Stimulated activated CD8-positive, alpha-beta memory T cell treated with anti-CD3 and anti-CD28 coated beads, Interleukin-7, amount 100 ng/mL, for 48 hours (primary cell): ENCODE results near the gene C1orf94.

Source experiments
- DNase-seq, 2 donors: peaks; one replicate each; pipeline ENCODE4 v3.0.0-alpha.2; 2020; ENCODE audit warnings: low read depth in 1 of 2; ENCODE audit errors: extremely low read depth in 1 of 2

Gene C1orf94

DNA sequence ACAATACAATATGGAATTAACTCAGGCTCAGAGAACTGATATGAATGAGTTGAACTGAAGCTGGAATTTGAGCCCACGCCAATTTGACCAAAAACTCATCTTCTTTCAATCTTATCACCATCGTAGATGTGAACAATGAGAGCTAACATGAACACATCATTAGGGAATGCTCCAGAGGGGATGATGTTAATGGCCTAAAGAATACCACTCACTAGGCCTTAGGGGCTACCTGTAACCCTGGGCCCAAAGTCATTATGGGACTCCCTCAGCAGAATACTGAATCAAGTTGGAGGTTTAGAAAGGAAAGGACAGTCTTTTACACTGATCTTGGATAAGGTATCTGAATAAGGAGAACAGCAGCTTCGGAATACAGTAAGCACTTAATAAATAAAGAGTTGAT is 73.6 kb downstream of the C1orf94 start:
- no peak for DNase-seq

- no peak for DNase-seq
Measured at GRCh38 chr1:34262023-34262853, 85.5 kb downstream of the C1orf94 start.

- DNase-seq, result no peak
Measured at GRCh38 chr1:34262921-34263320, 86.2 kb downstream of the C1orf94 start.

DNA sequence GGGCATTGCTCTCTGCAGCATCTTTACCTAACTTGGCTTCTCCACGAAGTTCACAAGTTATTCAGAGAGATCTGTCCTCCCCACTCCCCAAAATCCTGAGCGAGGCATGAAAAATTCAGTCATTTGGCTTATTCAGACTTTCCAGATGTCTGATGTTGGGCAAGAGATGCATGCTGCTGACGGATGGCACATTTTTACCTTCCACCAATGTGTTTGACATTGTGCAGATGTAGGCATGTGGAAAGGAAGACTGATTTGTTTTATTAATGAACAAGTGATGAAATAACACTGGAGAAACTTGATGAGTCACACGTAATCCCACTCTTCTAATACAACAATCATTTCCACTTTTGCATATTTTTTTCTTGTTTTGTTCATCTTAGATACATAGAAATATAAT is 86.7 kb downstream of the C1orf94 start:
- no peak for DNase-seq

DNA sequence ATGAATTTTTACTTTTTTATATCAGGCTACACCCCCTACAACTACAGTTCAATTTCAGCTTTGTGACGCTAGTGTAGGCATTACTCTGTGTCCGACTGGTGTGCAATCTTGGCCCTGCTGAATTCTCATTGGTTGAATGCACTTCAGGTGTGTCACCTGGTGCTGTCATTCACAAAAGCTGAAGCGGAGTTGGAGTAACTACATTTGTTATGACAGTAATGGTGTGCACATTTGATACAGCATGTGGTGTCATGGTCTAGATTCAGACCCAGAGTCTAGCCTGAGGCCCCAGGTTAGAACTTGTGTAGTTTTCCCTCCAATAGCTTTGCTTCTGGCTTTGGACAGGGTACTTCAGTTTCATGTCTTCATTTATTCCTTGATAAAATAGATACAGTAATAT is 88.7 kb downstream of the C1orf94 start:
- no peak for DNase-seq

DNA sequence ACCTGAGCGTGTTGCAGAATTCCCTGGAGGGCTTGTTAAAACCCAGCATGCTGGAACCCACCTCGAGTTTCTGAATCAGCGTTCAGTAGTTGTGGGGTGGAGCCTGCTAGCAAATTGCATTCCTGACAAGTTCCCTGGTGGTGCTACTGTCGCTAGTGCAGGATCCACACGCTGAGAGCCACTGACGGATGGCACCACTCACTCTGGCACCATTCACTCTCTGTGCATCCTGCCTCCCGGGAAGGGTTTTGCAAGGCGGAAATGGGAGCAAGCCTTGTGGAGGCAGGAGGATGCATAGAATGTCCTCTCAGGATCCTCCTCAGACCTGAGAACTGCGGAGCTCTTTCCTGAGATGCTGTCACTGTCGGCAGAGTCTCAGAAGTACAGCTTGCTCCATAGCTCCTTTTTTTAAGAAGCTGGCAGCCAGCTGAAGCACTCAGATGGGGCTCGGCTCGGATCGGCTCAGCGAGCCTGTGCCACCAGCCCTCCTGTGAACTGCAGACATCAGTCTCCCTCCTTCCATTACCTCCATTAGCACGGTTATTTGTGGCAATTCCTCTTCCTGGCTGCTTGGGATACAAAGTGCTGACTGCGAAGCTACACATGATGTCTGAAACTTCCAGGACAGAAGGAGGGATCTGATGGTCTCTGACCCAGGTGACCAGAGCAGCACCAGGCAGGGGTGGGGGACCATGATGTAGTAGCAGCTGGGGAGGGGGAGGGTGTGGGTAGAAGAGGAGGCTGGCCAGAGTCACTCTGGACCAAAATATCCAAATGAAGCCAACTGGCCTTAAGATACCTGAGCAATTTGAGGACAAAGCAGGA is 89.6 kb downstream of the C1orf94 start:
- no peak for DNase-seq

DNA sequence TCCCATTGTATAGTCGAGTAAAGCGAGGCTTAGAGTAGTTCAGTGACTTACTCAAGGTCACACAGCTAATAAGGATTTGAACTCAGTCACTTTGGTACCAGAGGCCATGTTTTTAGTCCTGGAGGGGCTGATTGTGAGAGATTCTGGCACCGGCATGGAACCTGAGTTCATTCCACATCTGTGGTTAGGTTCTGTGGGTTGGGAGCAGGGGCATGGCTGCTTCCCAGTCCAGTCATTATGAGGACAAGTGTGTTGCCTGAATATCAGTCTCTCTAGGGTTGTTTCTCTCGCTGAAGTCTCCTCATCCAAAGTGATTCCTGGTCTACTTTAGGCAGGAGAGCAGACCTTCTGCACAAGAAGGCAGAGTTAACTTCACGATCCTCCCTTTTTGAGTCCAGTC is 90.6 kb downstream of the C1orf94 start:
- DNase-seq, result no peak

DNA sequence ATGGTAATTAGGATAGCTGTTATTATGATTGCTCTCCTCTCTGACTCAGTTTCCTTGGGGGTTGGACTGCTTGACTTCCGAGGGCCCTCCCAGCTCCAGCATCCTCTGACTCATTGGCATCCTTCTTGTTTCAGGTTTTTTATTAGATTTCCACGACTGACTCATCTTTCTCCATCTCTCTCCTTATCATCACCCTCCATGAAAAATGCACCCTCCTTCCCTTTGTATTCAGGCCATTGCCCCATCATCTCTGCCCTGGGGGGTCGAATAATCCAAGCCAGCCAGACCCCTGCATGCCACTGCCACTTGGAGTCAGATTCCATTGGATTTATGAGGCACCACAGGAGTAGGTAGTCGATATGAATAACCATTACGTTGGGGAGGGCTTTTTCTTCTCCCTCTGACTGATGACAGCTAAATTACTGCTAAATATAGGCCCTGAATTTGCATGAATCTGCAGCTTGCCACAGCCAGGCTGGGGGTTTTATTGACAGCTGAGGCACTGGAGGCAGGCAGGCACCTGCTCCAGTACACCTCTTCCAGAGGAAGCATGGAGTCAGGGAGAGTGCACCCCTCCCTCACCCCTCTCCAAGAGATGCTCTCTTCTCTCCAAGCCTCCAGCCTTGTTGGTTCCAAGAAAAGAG is 91.7 kb downstream of the C1orf94 start:
- no peak for DNase-seq
